Skeletal muscle satellite cell (primary cell): Measurements from ENCODE around the gene RAB4B.
"Not testable (repeated sequence)": the region's sequence is repeated elsewhere in the genome, so short reads cannot be mapped to it uniquely, and the experiment has no call there.

ENCODE experiments used
- H3K27me3 ChIP-seq: 2 replicates; pipeline ENCODE4 v1.7.0; 2013; ENCODE audit warnings: low read length; ENCODE audit not compliant: control insufficient read depth, insufficient read depth
- H3K36me3 ChIP-seq: 2 replicates; pipeline ENCODE4 v1.7.0; 2013; ENCODE audit warnings: mild to moderate bottlenecking, control low read depth, low read length; ENCODE audit not compliant: insufficient read depth
- H3K4me1 ChIP-seq: 2 replicates; pipeline ENCODE4 v1.7.0; 2013; ENCODE audit warnings: low read length; ENCODE audit not compliant: control insufficient read depth, insufficient read depth
- H3K4me2 ChIP-seq: 2 replicates; pipeline ENCODE4 v1.7.0; 2013; ENCODE audit warnings: mild to moderate bottlenecking, low read length
- H3K4me3 ChIP-seq: 2 replicates; pipeline ENCODE4 v1.7.0; 2013; ENCODE audit warnings: low read length
- H3K9ac ChIP-seq: 2 replicates; pipeline ENCODE4 v1.7.0; 2013; ENCODE audit warnings: mild to moderate bottlenecking, low read depth, low read length, moderate library complexity
- H3K9me3 ChIP-seq: replicated peaks from 2 replicates; pipeline ENCODE4 v1.7.0; 2013; ENCODE audit warnings: mild to moderate bottlenecking, control low read depth, low read length

The RAB4B gene

DNA sequence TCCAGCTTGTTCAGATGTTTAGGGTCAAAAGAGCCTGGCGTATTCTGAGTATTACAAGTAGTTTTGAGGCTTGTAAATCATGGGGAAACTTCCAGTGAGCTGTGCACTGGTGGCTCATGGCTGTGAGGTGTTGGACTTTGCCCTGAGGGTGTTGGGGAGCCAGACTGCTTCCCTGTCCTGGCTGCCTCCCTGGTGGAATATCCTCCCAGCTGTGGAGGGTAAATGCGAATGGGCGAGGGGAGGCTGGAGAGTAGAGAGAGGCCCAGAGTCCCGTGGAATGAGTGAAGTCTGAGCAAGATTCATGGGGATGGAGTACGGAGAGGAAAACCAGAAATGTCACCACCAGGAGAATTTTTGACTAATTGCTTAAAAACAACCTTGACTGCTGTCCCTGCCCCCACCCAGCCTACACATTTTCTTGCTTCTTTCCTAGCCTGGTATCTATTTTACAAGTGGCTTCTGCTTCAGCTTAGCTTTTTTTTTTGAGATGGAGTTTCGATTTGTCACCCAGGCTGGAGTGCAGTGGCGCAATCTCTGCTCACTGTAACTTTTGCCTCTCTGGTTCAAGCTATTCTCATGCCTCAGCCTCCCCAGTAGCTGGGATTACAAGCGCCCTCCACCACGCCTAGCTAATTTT, 23.3 kb upstream of the RAB4B start:
- H3K27me3 ChIP-seq, result no peaks in the 10 kb centered on the region
- H3K4me1 ChIP-seq, result peaks cover 23% of the 10 kb centered on the region
- no peaks in the 10 kb centered on the region for H3K9me3 ChIP-seq
- H3K9ac ChIP-seq, result no peak overlapping the region
- H3K4me3 ChIP-seq, result no peak overlapping the region
- peak overlapping the region; percentile 34 for H3K4me2 ChIP-seq
- H3K36me3 ChIP-seq, result peaks cover 48% of the 10 kb centered on the region

DNA sequence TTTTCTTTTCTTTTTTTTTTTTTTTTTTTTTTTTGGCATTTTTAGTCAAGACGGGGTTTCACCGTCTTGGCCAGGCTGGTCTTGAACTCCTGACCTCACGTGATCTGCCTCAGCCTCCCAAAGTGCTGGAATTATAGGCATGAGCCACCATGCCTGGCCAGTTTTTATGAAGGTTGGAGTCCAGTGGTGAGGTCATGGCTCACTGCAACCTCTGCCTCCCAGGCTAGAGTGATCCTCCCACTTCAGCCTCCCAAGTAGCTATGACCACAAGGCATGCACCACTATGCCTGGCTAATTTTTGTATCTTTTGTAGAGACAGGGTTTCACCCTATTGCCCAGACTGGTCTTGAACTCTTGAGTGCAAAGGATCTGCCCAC, 22.8 kb upstream of the RAB4B start:
- peaks cover 18% of the 10 kb centered on the region for H3K4me1 ChIP-seq
- no peak overlapping the region for H3K4me2 ChIP-seq
- H3K4me3 ChIP-seq, result no peak overlapping the region
- no peak overlapping the region for H3K9ac ChIP-seq
- no peaks in the 10 kb centered on the region for H3K9me3 ChIP-seq
- H3K36me3 ChIP-seq, result peaks cover 53% of the 10 kb centered on the region
- no peaks in the 10 kb centered on the region for H3K27me3 ChIP-seq

DNA sequence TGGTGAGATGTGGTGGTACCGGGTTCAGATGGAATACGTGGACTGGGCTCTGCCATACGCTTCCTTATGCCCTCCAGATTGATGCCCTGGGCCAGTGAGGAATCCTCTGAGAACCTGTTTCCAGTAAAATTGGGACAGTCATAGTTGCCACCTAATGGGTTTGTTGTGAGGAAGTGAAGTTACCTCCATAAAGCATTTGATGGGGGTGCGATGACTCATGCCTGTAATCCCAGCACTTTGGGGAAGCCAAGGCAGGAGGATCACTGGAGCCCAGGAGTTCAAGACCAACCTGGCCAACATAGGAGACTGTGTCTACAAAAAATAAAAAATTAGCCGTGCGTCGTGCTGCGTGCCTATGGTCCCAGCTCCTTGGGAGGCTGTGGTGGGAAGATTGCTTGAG, 22.3 kb upstream of the RAB4B start:
- H3K4me1 ChIP-seq, result peaks cover 18% of the 10 kb centered on the region
- H3K9me3 ChIP-seq, result no peaks in the 10 kb centered on the region
- H3K9ac ChIP-seq, result no peak overlapping the region
- peaks cover 59% of the 10 kb centered on the region for H3K36me3 ChIP-seq
- no peak overlapping the region for H3K4me3 ChIP-seq
- no peak overlapping the region for H3K4me2 ChIP-seq
- H3K27me3 ChIP-seq, result no peaks in the 10 kb centered on the region

DNA sequence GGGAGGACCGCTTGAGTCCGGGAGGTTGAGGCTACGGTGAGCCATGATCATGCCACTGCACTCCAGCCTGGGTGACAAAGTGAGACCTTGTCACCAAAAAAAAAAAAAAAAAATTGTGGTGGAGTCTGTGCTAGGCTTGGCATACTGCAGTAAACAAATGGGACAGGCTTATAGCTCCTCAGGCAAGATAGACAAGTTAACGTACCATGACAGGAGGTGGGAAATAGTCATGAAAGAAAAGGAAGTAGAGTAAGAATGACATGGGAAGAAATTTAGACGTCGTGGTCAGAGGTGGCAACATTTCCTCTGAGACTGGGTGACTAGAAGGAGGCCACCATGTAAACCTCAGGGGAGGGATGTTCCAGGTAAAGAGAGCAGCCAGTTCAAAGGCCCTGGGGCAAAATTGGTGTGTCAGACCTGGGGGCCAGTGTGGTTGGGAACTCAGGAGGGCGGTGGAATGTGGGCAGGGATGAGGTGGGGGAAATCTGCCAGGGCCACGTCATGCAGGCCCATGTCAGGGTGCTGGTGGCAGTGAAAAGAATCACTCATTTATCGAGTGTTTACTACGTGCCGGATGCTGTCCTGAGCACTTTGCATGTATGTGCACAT, 21.4 kb upstream of the RAB4B start:
- Histone ChIP-seq H3K9me3 (no peaks in the 10 kb centered on the region), H3K4me3 (no peak overlapping the region), H3K9ac (no peak overlapping the region), H3K4me2 (no peak overlapping the region), H3K27me3 (no peaks in the 10 kb centered on the region), H3K4me1 (peaks cover 18% of the 10 kb centered on the region), H3K36me3 (peaks cover 67% of the 10 kb centered on the region)

DNA sequence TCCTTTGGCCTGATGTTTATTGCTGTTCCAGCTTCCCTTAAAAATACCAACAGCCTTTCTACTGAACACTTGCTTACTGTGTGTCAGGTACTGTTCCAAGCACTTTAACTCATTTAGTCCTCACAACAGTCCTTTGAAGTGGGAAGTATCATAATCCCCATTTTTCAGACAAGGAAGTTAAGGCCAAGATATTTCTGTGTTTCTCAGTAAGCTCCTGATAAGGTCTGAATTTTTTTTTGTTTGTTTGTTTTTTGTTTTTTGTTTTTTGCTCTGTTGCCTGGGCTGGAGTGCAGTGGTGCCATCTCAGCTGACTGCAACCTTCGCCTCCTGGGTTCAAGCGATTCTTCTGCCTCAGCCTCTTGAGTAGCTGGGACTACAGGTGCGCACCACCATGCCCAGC, 19.6 kb upstream of the RAB4B start:
- Histone ChIP-seq H3K4me1 (peaks cover 9% of the 10 kb centered on the region), H3K4me3 (no peak overlapping the region), H3K36me3 (peaks cover 82% of the 10 kb centered on the region), H3K4me2 (no peak overlapping the region), H3K9me3 (no peaks in the 10 kb centered on the region), H3K27me3 (no peaks in the 10 kb centered on the region), H3K9ac (no peak overlapping the region)

DNA sequence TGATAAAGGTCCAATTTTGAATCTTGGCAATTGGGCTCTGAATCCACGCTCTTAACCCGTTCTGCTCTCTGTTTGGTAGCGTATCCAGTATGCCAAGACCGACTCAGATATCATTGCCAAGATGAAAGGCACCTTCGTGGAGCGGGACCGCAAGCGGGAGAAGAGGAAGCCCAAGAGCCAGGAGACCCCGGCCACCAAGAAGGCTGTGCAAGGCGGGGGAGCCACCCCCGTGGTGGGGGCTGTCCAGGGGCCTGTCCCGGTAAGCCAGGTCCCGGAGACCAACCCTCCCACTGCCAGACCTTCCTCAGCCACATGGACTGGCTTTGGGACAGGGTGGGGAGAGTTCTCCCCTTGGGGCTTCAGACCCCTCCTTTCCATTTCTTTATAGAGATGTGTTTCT, 18.7 kb upstream of the RAB4B start:
- peaks cover 86% of the 10 kb centered on the region for H3K36me3 ChIP-seq
- no peak overlapping the region for H3K4me2 ChIP-seq
- H3K4me1 ChIP-seq, result peaks cover 5% of the 10 kb centered on the region
- no peaks in the 10 kb centered on the region for H3K9me3 ChIP-seq
- no peaks in the 10 kb centered on the region for H3K27me3 ChIP-seq
- no peak overlapping the region for H3K4me3 ChIP-seq
- no peak overlapping the region for H3K9ac ChIP-seq

DNA sequence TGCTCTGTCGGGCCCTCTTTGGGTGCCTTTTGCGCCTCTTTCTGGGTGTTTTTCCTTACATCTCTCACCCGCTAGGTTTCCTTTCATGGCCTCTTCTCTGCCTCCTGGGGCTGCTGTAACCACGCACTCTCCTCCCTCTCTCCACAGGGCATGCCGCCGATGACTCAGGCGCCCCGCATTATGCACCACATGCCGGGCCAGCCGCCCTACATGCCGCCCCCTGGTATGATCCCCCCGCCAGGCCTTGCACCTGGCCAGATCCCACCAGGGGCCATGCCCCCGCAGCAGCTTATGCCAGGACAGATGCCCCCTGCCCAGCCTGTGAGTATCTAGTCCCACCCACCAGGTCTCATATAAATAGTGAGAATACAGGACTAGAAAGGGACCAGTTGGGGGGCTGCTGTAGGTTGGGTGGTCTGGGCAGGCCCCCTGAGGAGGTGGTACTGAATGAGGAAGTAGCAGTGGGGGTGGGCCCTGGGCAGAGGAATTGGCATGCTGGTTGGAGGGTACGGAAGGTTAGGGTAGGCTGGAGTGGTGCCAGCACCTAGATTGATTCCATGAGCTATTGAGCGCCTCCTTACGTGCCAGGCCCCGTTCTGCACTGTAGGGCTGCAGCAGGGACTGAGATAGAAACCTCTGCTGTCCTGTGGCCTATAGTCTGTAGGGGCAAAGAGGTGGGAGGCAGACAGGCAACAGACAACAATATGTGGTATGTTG, 15.1 kb upstream of the RAB4B start:
- H3K9me3 ChIP-seq, result no peaks in the 10 kb centered on the region
- H3K4me3 ChIP-seq, result no peak overlapping the region
- H3K4me2 ChIP-seq, result no peak overlapping the region
- no peaks in the 10 kb centered on the region for H3K27me3 ChIP-seq
- H3K36me3 ChIP-seq, result peaks cover 84% of the 10 kb centered on the region
- no peak overlapping the region for H3K9ac ChIP-seq
- H3K4me1 ChIP-seq, result no peaks in the 10 kb centered on the region

DNA sequence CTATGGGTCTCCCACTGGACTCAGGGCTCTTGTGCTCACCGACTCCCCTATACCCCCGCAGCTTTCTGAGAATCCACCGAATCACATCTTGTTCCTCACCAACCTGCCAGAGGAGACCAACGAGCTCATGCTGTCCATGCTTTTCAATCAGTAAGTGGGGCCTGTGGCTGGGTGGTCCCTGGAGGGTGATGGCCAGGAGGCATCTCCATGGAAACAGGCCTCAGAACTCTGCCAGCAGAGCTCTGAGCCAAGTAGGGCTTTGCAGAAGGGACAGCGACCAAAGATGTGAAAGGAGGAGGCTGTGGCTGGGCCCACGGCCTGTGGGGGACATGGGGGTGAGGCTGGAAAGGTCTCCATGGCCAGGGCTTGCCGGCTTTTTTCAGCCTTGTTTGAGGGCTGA, 14.5 kb upstream of the RAB4B start:
- Histone ChIP-seq H3K27me3 (no peaks in the 10 kb centered on the region), H3K4me1 (no peaks in the 10 kb centered on the region), H3K9me3 (no peaks in the 10 kb centered on the region), H3K4me3 (no peak overlapping the region), H3K4me2 (no peak overlapping the region), H3K36me3 (peaks cover 79% of the 10 kb centered on the region), H3K9ac (no peak overlapping the region)

DNA sequence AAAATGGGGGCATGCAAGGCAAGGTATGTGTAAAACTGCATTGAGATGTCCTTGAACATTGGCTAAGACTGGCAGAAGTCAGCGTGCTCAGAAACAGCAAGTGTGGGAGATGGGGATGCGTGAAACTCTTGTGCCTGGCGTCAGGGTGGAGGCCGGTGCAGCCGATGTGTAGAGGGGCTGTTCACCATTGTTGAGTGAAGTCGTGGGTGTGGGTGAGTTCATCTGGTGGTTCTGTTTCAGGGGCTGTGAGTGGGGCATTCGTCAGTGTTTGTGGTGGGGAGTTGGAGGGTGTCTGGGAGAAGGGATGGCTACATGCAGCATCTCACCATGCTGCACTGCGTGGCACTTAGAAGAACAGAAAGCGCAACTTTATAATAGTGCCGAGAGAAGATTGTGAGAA, 14.1 kb upstream of the RAB4B start:
- H3K4me3 ChIP-seq, result no peak overlapping the region
- H3K27me3 ChIP-seq, result no peaks in the 10 kb centered on the region
- no peak overlapping the region for H3K4me2 ChIP-seq
- H3K9ac ChIP-seq, result no peak overlapping the region
- H3K36me3 ChIP-seq, result peaks cover 78% of the 10 kb centered on the region
- no peaks in the 10 kb centered on the region for H3K9me3 ChIP-seq
- H3K4me1 ChIP-seq, result no peaks in the 10 kb centered on the region

DNA sequence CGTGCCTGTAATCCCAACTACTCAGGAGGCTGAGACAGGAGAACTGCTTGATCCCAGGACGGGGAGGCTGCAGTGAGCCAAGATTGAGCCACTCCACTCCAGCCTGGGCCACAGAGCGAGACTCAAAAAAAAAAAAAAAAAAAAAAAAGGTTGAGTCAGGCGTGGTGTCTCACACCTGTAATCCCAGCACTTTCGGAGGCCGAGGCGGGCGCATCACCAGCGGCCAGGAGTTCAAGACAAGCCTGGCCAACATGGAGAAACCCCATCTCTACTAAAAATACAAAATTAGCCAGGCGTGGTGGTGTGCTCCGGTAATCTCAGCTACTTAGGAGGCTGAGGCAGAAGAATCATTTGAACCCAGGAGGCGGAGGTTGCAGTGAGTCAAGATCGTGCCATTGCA, 11.7 kb upstream of the RAB4B start:
- not testable (repeated sequence) for H3K9me3 ChIP-seq, H3K4me3 ChIP-seq, H3K4me2 ChIP-seq, H3K27me3 ChIP-seq, H3K9ac ChIP-seq, H3K4me1 ChIP-seq
- H3K36me3 ChIP-seq, result peaks cover 54% of the 10 kb centered on the region

DNA sequence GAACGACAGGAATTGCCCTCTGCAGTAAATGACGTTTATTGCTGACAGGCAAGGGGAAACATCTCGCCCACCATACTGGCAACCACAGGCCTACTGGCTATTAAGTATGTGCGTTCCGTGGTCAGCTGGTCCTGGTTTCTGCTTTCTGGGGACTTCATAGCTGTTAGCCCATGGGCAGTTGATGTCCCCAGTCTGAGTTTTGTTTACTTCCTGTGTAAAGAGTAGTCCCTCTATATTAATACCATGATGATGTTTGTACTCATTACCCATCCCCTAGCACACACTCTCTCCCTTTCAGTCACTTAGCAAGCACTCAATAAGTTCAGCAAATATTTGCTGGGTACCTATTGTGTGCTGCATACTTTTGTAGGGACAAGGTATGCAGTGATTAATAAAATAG, 9.2 kb upstream of the RAB4B start:
- Histone ChIP-seq H3K9ac (no peak overlapping the region), H3K36me3 (peaks cover 29% of the 10 kb centered on the region), H3K4me3 (no peak overlapping the region), H3K9me3 (no peaks in the 10 kb centered on the region), H3K4me2 (no peak overlapping the region), H3K27me3 (no peaks in the 10 kb centered on the region), H3K4me1 (no peaks in the 10 kb centered on the region)
